ENCODE results near the gene CEACAM7. TPM values are rescaled to one million over a fixed set of nuclear protein-coding genes. Genes with fewer than 3 reads are reported as not detected.

Gene CEACAM7
- total RNA-seq, 1 donor from 2014 or later, result not detected

DNA sequence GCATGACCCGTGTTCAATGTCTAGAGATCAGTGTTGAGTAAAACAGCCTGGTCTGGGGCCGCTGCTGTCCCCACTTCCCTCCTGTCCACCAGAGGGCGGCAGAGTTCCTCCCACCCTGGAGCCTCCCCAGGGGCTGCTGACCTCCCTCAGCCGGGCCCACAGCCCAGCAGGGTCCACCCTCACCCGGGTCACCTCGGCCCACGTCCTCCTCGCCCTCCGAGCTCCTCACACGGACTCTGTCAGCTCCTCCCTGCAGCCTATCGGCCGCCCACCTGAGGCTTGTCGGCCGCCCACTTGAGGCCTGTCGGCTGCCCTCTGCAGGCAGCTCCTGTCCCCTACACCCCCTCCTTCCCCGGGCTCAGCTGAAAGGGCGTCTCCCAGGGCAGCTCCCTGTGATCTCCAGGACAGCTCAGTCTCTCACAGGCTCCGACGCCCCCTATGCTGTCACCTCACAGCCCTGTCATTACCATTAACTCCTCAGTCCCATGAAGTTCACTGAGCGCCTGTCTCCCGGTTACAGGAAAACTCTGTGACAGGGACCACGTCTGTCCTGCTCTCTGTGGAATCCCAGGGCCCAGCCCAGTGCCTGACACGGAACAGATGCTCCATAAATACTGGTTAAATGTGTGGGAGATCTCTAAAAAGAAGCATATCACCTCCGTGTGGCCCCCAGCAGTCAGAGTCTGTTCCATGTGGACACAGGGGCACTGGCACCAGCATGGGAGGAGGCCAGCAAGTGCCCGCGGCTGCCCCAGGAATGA is 18.9 kb upstream of the CEACAM7 start:
- H3K4me3 ChIP-seq (ENCODE audit: low read depth, low read length), result peak overlapping the region; percentile 31
- TF ChIP-seq, protein P1, sequence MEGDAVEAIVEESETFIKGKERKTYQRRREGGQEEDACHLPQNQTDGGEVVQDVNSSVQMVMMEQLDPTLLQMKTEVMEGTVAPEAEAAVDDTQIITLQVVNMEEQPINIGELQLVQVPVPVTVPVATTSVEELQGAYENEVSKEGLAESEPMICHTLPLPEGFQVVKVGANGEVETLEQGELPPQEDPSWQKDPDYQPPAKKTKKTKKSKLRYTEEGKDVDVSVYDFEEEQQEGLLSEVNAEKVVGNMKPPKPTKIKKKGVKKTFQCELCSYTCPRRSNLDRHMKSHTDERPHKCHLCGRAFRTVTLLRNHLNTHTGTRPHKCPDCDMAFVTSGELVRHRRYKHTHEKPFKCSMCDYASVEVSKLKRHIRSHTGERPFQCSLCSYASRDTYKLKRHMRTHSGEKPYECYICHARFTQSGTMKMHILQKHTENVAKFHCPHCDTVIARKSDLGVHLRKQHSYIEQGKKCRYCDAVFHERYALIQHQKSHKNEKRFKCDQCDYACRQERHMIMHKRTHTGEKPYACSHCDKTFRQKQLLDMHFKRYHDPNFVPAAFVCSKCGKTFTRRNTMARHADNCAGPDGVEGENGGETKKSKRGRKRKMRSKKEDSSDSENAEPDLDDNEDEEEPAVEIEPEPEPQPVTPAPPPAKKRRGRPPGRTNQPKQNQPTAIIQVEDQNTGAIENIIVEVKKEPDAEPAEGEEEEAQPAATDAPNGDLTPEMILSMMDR (conservative IDR thresholded peaks at IDR 0.05; ENCODE audit: low read depth, low read length), result peak; percentile 83
- no peak for DNase-seq (ENCODE audit: low read depth)

DNA sequence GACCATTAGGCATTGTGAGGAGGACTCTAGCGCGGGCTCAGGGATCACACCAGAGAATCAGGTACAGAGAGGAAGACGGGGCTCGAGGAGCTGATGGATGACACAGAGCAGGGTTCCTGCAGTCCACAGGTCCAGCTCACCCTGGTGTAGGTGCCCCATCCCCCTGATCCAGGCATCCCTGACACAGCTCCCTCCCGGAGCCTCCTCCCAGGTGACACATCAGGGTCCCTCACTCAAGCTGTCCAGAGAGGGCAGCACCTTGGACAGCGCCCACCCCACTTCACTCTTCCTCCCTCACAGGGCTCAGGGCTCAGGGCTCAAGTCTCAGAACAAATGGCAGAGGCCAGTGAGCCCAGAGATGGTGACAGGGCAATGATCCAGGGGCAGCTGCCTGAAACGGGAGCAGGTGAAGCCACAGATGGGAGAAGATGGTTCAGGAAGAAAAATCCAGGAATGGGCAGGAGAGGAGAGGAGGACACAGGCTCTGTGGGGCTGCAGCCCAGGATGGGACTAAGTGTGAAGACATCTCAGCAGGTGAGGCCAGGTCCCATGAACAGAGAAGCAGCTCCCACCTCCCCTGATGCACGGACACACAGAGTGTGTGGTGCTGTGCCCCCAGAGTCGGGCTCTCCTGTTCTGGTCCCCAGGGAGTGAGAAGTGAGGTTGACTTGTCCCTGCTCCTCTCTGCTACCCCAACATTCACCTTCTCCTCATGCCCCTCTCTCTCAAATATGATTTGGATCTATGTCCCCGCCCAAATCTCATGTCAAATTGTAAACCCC is 17.5 kb upstream of the CEACAM7 start:
- no peak overlapping the region for H3K4me3 ChIP-seq (ENCODE audit: low read depth, low read length)
- TF ChIP-seq, protein P1 (conservative IDR thresholded peaks at IDR 0.05; ENCODE audit: low read depth, low read length), result no peak
- DNase-seq (ENCODE audit: low read depth), result no peak

DNA sequence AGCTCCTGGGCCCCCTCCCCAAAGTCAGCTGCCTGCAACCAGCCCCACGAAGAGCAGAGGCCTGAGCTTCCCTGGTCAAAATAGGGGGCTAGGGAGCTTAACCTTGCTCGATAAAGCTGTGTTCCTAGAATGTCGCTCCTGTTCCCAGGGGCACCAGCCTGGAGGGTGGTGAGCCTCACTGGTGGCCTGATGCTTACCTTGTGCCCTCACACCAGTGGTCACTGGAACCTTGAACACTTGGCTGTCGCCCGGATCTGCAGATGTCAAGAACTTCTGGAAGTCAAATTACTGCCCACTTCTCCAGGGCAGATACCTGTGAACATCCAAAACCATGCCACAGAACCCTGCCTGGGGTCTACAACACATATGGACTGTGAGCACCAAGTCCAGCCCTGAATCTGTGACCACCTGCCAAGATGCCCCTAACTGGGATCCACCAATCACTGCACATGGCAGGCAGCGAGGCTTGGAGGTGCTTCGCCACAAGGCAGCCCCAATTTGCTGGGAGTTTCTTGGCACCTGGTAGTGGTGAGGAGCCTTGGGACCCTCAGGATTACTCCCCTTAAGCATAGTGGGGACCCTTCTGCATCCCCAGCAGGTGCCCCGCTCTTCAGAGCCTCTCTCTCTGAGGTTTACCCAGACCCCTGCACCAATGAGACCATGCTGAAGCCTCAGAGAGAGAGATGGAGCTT is 15.7 kb upstream of the CEACAM7 start:
- TF ChIP-seq, protein P1 (conservative IDR thresholded peaks at IDR 0.05; ENCODE audit: low read depth, low read length), result no peak
- no peak overlapping the region for H3K4me3 ChIP-seq (ENCODE audit: low read depth, low read length)
- DNase-seq (ENCODE audit: low read depth), result no peak

DNA sequence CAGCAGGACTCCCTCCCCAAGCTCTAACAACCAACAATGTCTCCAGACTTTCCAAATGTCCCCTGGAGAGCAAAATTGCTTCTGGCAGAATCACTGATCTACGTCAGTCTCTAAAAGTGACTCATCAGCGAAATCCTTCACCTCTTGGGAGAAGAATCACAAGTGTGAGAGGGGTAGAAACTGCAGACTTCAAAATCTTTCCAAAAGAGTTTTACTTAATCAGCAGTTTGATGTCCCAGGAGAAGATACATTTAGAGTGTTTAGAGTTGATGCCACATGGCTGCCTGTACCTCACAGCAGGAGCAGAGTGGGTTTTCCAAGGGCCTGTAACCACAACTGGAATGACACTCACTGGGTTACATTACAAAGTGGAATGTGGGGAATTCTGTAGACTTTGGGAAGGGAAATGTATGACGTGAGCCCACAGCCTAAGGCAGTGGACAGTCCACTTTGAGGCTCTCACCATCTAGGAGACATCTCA is 14.1 kb upstream of the CEACAM7 start:
- DNase-seq (ENCODE audit: low read depth), result peak; percentile 40
- TF ChIP-seq, protein P1 (conservative IDR thresholded peaks at IDR 0.05; ENCODE audit: low read depth, low read length), result no peak
- H3K4me3 ChIP-seq (ENCODE audit: low read depth, low read length), result no peak overlapping the region

DNA sequence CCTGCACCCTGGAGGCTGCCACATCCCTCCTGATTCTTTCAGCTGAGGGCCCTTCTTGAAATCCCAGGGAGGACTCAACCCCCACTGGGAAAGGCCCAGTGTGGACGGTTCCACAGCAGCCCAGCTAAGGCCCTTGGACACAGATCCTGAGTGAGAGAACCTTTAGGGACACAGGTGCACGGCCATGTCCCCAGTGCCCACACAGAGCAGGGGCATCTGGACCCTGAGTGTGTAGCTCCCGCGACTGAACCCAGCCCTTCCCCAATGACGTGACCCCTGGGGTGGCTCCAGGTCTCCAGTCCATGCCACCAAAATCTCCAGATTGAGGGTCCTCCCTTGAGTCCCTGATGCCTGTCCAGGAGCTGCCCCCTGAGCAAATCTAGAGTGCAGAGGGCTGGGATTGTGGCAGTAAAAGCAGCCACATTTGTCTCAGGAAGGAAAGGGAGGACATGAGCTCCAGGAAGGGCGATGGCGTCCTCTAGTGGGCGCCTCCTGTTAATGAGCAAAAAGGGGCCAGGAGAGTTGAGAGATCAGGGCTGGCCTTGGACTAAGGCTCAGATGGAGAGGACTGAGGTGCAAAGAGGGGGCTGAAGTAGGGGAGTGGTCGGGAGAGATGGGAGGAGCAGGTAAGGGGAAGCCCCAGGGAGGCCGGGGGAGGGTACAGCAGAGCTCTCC is 13.5 kb upstream of the CEACAM7 start:
- TF ChIP-seq, protein P1 (conservative IDR thresholded peaks at IDR 0.05; ENCODE audit: low read depth, low read length), result peak; percentile 33

DNA sequence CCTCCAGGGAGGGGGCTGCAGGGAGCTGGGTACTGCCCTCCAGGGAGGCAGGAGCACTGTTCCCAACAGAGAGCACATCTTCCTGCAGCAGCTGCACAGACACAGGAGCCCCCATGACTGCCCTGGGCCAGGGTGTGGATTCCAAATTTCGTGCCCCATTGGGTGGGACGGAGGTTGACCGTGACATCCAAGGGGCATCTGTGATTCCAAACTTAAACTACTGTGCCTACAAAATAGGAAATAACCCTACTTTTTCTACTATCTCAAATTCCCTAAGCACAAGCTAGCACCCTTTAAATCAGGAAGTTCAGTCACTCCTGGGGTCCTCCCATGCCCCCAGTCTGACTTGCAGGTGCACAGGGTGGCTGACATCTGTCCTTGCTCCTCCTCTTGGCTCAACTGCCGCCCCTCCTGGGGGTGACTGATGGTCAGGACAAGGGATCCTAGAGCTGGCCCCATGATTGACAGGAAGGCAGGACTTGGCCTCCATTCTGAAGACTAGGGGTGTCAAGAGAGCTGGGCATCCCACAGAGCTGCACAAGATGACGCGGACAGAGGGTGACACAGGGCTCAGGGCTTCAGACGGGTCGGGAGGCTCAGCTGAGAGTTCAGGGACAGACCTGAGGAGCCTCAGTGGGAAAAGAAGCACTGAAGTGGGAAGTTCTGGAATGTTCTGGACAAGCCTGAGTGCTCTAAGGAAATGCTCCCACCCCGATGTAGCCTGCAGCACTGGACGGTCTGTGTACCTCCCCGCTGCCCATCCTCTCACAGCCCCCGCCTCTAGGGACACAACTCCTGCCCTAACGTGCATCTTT is 12.5 kb upstream of the CEACAM7 start:
- TF ChIP-seq, protein P1 (conservative IDR thresholded peaks at IDR 0.05; ENCODE audit: low read depth, low read length), result no peak
- no peak overlapping the region for H3K4me3 ChIP-seq (ENCODE audit: low read depth, low read length)
- DNase-seq (ENCODE audit: low read depth), result no peak

More for the DNA sequence above, 13.5 kb upstream of the CEACAM7 start:
- no peak overlapping the region for H3K4me3 ChIP-seq (ENCODE audit: low read depth, low read length)
- no peak for DNase-seq (ENCODE audit: low read depth)

Measured in epithelial cell of proximal tubule (primary cell).